Stimulated activated memory B cell treated with anti-CD40 and anti-IgM and Interleukin-4, amounts not matched to agents 10 μg/mL and 1 μg/mL and 100 μg/mL, for 72 hours (primary cell): ENCODE data around the gene PSORS1C1.
"Not testable (repeated sequence)": the region's sequence is repeated elsewhere in the genome, so short reads cannot be mapped to it uniquely, and the experiment has no call there.

ENCODE experiments used
- ATAC-seq: fragments of 150-1000 bp; cut with Tn5 transposase; 2 replicates; pipeline ENCODE4 v1.10.0; 2021
- H3K27ac Mint-ChIP-seq: one replicate; pipeline ENCODE4 v1.8.0; 2022; ENCODE audit warnings: mild to moderate bottlenecking, mixed read lengths
- H3K27me3 Mint-ChIP-seq: one replicate; pipeline ENCODE4 v1.8.0; 2022; ENCODE audit warnings: mixed read lengths
- H3K36me3 Mint-ChIP-seq: one replicate; pipeline ENCODE4 v1.8.0; 2022; ENCODE audit warnings: mixed read lengths
- H3K4me1 Mint-ChIP-seq: one replicate; pipeline ENCODE4 v1.8.0; 2022; ENCODE audit warnings: mixed read lengths
- H3K4me3 Mint-ChIP-seq: one replicate; pipeline ENCODE4 v1.8.0; 2022; ENCODE audit warnings: mild to moderate bottlenecking, moderate library complexity, mixed read lengths
- H3K9me3 Mint-ChIP-seq: one replicate; pipeline ENCODE4 v1.8.0; 2022; ENCODE audit warnings: mixed read lengths

Gene PSORS1C1, protein sequence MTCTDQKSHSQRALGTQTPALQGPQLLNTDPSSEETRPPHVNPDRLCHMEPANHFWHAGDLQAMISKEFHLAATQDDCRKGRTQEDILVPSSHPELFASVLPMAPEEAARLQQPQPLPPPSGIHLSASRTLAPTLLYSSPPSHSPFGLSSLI

DNA sequence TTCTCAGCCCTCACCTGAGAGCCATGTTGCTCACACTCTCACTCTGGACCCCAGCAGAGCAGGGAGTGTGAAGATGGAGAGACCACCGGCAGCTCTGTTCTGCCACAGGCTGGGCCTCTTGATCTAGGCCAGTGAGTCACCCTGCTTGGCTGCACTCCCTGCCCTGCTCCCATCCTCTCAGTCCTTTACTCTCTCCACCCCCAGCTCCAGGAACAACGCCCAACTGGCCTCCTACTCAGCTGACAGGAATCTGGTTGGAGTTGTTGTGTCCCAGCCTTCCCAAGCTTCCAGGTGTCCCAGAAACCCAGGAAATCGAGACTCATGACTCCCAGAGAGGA lies at the start of gene PSORS1C1:
Gene PSORS1C1 (plus strand): TSS at position 260 of the 338 bp plus-strand sequence. CDS start 14,833 bp downstream, outside the sequence.
- Mint-ChIP-seq H3K4me1 (peaks cover 17% of the 10 kb centered on the region), H3K27me3 (peaks cover 85% of the 10 kb centered on the region)

DNA sequence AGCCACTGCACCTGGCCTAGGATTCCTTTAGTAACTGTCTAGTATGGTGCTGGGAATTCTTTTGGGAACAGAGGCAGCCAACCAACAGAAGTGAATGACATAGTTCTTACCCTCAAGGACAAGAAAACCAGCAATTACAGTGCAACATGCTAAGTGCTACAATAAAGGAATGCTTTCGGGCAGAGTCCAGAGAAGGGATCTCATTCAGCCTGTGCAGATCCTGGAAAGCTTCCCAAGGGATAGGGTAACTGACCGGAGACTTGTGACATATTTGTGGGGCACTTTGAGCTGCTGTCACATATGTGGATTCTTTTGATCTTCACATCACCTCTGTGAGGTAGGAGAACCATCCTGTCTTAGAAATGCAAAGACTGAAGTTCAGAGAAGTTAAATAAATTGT lies 49.0 kb upstream of the PSORS1C1 start:
- H3K27me3 Mint-ChIP-seq = peaks cover 11% of the 10 kb centered on the region
- no peak overlapping the region for H3K27ac Mint-ChIP-seq
- no peak for ATAC-seq
- H3K36me3 Mint-ChIP-seq = no peaks in the 10 kb centered on the region
- peaks cover 7% of the 10 kb centered on the region for H3K4me1 Mint-ChIP-seq
- no peaks in the 10 kb centered on the region for H3K9me3 Mint-ChIP-seq
- H3K4me3 Mint-ChIP-seq = no peak overlapping the region

More for the DNA sequence above, at the start of gene PSORS1C1:
- ATAC-seq = no peak
- Mint-ChIP-seq H3K27ac (peak within 1 kb of the TSS; percentile 11), H3K9me3 (no peaks in the 10 kb centered on the region), H3K4me3 (no peak within 1 kb of the TSS), H3K36me3 (no peaks in the 10 kb centered on the region)

DNA sequence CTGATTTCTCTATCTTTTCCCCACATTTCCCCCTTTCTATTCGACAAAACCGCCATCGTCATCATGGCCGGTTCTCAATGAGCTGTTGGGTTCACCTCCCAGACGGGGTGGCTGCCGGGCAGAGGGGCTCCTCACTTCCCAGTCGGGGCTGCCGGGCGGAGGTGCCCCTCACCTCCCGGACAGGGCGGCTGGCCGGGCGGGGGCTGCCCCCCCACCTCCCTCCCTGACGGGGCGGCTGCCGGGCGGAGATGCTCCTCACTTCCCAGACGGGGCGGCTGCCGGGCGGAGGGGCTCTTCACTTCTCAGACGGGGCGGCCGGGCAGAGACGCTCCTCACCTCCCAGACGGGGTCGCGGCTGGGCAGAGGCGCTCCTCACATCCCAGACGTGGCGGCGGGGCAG lies 47.6 kb upstream of the PSORS1C1 start:
- H3K4me3 Mint-ChIP-seq, H3K4me1 Mint-ChIP-seq, H3K27ac Mint-ChIP-seq, H3K9me3 Mint-ChIP-seq, ATAC-seq, H3K27me3 Mint-ChIP-seq, H3K36me3 Mint-ChIP-seq: not testable (repeated sequence)

DNA sequence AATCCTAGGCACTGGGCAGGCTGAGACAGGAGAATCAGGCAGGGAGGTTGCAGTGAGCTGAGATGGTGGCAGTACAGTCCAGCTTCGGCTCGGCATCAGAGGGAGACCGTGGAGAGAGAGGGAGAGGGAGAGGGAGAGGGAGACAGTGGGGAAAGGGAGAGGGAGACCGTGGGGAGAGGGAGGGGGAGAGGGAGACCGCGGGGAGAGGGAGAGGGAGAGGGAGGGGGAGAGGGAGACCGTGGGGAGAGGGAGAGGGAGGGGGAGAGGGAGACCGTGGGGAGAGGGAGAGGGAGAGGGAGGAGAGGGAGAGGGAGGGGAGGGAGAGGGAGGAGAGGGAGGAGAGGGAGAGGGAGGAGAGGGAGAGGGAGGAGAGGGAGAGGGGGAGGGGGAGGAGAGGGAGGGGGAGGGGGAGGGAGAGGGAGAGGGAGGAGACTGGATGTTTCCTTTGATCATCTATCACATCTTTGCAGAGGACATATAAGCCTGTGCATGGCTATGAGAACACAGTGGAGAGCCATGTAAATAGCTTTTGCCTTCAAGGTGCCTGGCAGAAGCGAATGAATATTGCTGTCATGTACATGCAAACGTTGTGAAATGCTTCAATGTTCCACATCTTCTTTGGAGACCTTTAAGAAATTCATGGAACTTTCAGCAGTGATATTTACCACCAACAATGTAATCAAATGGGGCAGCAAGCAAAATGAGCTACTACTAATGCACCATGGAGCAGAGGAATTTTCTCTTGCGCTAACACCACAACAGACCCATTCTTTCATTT lies 46.5 kb upstream of the PSORS1C1 start:
- H3K4me1 Mint-ChIP-seq, ATAC-seq, H3K4me3 Mint-ChIP-seq, H3K9me3 Mint-ChIP-seq, H3K36me3 Mint-ChIP-seq, H3K27ac Mint-ChIP-seq, H3K27me3 Mint-ChIP-seq: not testable (repeated sequence)

DNA sequence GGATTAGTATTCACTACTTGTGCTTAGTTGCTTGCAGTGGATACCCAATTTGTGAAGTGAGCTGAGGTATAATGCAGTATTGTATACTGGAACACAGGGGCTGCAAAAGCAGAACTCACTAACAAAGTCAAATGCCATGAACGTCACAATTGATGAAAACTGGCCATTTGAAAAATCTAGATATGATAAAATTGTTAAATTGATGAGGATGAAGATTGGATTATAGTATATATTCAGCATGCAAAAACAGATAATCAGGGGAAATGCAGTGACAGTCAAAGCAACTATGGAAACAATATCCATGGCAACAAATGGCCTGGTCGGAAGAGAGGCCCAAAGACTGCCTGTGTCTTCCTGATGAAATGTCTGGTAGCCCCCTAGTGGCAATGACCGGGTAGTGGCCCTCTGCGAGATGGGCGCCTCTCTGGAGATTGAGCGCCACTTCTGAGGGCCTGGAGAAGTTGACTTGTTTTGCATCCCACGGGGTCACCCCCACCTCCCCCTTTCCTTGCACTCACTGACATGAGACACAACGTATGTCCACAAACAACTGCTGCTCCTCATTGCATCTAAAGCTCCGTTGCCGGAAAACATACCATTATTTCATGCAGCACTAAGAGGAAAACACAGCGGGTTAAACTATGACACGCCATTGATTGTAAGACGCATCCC lies 45.8 kb upstream of the PSORS1C1 start:
- H3K27me3 Mint-ChIP-seq = no peaks in the 10 kb centered on the region
- no peak overlapping the region for H3K4me3 Mint-ChIP-seq
- H3K4me1 Mint-ChIP-seq = peaks cover 7% of the 10 kb centered on the region
- H3K9me3 Mint-ChIP-seq = no peaks in the 10 kb centered on the region
- no peaks in the 10 kb centered on the region for H3K36me3 Mint-ChIP-seq
- no peak overlapping the region for H3K27ac Mint-ChIP-seq
- ATAC-seq = peak; percentile 89

DNA sequence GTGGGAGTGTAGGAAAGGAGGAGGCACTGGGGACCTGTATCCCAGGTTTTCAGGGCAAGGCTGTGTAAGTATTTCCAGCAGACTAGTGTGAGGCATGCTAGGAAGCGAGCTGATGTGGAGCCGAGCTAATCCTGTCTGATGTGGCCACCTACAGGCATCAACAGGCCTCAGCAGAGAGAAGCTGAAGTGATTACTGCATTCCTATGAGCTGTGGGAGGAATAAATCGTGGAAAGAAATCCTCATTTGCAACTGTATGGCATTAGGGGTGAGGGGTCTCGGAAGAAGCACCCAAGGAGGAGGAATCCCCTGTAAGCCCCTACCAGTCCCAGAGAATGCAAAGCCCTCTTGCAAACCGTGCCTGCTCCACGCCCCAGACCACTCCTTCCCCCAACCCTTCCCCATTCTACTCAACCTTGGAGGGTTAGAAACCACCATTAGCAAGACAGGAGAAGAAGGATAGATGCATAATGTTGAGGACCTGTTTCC lies 43.8 kb upstream of the PSORS1C1 start:
- no peak overlapping the region for H3K4me3 Mint-ChIP-seq
- no peak for ATAC-seq
- no peaks in the 10 kb centered on the region for H3K9me3 Mint-ChIP-seq
- H3K27ac Mint-ChIP-seq = no peak overlapping the region
- H3K27me3 Mint-ChIP-seq = no peaks in the 10 kb centered on the region
- H3K4me1 Mint-ChIP-seq = peaks cover 7% of the 10 kb centered on the region
- no peaks in the 10 kb centered on the region for H3K36me3 Mint-ChIP-seq

DNA sequence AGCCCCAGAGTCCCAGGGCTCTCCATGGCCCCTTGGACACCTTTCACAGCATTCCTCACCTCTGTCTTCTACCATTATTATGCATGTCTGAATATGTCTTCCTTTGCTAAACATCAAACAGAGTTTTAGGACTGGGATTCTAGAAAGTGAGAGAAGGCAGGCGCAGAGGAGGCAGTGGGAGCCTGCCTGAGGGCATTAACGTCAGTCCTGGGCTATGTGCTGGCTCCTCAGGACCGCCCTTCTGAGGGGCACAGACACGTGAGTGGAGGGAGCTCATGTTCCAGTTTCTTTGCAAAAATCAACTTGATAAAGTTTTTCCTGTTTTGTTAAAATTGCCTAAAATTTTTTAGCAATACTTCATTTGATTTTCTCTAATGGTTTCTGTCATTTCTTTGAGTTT lies 40.2 kb upstream of the PSORS1C1 start:
- Mint-ChIP-seq H3K9me3 (no peaks in the 10 kb centered on the region), H3K4me1 (peaks cover 1% of the 10 kb centered on the region), H3K36me3 (no peaks in the 10 kb centered on the region), H3K27ac (no peak overlapping the region), H3K27me3 (no peaks in the 10 kb centered on the region), H3K4me3 (no peak overlapping the region)
- ATAC-seq = no peak

DNA sequence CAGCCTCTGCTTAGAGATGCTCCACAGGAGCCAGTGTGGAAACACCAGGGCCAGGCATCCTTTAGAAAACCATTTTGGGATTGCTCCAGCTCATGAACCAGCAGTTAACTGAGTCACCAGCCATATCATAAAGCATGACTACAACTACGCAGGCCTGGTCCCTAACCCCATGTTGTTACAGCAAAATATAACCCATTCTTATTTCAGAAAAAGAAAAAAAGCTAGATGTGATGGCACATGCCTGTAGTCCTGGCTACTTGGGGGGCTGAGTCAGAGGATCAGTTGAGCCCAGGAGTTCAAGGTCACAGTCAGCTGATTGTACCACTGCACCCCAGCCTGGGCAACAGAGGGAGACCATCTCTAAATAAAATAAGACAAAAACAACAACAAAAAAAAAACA lies 39.1 kb upstream of the PSORS1C1 start:
- Mint-ChIP-seq H3K36me3 (no peaks in the 10 kb centered on the region), H3K9me3 (no peaks in the 10 kb centered on the region), H3K27ac (no peak overlapping the region), H3K4me1 (peaks cover 9% of the 10 kb centered on the region), H3K4me3 (no peak overlapping the region), H3K27me3 (peaks cover 8% of the 10 kb centered on the region)
- ATAC-seq = no peak

DNA sequence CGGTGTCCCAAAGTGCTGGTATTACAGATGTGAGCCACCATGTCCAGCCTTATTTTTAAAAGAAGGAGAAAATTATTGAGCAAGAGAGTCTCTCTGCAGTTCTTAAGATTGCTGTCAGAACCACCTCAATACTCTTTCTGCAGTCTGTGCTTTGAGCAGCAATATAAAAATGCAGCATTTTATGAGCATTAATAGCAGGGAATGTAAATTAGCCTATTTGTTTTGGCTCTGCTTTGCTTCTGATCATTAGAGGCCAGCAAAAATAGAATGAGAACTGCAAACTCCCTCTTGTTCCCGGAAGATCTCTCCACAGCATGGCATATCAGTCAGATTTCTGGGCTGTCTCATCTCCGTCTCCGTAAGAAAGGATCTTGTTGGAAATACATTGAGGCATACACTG lies 38.0 kb upstream of the PSORS1C1 start:
- H3K36me3 Mint-ChIP-seq = no peaks in the 10 kb centered on the region
- no peak for ATAC-seq
- H3K4me1 Mint-ChIP-seq = peaks cover 9% of the 10 kb centered on the region

DNA sequence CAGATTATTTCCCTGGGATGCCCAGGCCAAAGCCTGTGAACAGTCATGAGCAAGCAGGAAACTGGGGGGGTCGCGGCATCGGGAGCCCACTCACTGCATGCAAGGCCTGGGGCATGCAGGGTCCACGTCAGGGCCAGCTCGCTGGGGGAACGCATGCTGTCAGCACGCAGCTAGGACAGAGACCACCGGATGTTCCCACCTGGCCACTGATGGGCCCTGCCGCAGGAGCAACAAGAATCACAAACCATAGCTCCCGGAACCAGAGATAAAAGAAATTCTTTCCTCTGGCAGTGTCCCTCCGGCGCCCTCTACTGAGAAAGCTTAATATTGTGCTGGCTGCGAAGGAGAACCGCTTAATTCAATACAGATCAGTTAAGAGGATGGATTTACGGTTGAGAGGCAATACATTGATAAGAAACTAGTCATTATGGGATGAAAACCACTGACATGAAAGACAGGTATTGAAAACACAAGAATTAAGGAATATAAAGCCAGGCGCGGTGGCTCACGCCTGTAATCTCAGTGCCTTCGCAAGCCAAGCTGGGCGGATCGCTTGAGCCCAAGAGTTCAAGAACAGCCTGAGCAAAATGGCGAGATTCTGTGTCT lies 34.8 kb upstream of the PSORS1C1 start:
- no peaks in the 10 kb centered on the region for H3K9me3 Mint-ChIP-seq
- no peaks in the 10 kb centered on the region for H3K36me3 Mint-ChIP-seq
- H3K4me3 Mint-ChIP-seq = peak overlapping the region; percentile 50
- H3K27me3 Mint-ChIP-seq = peaks cover 16% of the 10 kb centered on the region
- no peak overlapping the region for H3K27ac Mint-ChIP-seq
- ATAC-seq = peak; percentile 63
- peaks cover 16% of the 10 kb centered on the region for H3K4me1 Mint-ChIP-seq

More for the DNA sequence above, 38.0 kb upstream of the PSORS1C1 start:
- no peak overlapping the region for H3K27ac Mint-ChIP-seq
- H3K27me3 Mint-ChIP-seq = peaks cover 13% of the 10 kb centered on the region
- H3K4me3 Mint-ChIP-seq = no peak overlapping the region
- no peaks in the 10 kb centered on the region for H3K9me3 Mint-ChIP-seq

DNA sequence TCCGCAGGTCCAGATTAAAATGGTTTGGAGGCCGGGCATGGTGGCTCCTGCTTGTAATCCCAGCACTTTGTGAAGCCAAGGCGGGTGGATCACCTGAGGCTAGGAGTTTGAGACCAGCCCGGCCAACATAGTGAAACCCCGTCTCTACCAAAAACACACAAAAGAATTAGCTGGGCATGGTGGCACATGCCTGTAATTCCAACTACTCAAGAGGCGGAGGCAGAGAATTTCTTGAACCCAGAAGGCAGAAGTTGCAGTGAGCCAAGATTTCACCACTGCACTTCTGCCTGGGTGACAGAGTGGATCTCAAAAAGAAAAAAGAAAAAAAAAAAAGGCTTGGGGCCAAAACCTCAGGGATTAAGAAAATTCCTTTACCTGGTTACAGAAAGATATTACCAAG lies 32.7 kb upstream of the PSORS1C1 start:
- Mint-ChIP-seq H3K4me3 (no peak overlapping the region), H3K27me3 (peaks cover 31% of the 10 kb centered on the region), H3K27ac (no peak overlapping the region), H3K4me1 (peaks cover 16% of the 10 kb centered on the region), H3K36me3 (no peaks in the 10 kb centered on the region), H3K9me3 (no peaks in the 10 kb centered on the region)
- ATAC-seq = no peak

DNA sequence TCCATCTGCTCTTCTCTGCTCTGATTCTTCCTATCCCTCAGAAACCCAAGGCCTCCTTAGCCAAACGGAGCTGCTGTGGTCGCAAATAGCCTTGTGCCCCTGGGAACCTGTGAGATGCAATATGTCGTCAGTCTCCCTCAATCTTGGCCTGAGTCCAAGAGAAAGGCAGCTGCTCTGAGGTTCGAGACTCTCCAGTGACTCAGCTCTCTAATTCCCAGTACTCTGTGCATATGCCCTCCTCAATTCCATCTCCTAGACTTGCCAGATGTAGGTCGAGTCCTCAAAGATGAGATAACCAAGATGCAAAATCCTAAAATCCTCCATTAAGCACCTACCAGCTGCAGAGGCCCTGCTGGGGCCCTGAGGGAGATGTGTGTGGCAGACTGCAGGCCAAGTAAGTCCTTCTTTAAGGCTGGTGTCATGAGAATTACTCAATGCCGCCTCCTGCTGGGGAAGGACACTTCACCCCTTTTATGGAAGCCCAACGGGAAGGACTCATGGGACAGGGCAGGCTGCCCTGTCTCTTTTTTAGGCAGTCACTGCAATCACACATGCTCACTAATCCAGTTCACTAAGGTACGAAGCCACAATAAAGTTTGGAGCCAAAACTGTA lies 30.8 kb upstream of the PSORS1C1 start:
- Mint-ChIP-seq H3K4me1 (peaks cover 25% of the 10 kb centered on the region), H3K4me3 (no peak overlapping the region), H3K27ac (no peak overlapping the region), H3K9me3 (no peaks in the 10 kb centered on the region), H3K27me3 (peaks cover 49% of the 10 kb centered on the region), H3K36me3 (no peaks in the 10 kb centered on the region)
- peak; percentile 60 for ATAC-seq

DNA sequence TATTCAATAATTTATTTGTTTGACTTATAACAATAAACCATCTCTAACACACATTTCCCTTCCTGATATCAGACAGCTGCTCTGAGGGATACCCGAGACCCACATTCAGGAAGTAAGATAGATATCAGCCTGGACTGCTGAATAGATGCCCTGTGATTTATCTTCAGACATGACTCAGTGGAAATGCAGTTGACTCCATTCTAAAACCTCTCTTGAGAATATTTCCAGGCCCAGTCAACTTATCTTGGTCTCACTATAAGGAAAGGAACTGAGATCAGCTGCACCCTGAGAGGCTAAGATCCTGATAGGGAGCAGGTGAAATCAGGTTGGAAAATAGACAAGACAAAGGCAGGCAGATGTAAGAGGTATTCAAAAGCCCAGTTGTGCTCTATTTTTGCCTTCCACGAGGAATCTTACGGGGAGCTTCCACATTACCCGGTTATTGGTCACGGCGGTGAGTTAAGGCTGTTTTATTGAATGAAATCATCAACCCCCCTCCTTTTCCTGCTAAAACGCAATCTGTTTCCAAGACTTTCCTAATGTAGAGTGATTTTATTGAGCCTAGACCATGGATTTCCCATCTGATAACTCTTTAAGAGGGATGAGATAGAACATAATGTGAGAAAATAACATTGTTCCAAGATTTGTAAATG lies 27.7 kb upstream of the PSORS1C1 start:
- no peak overlapping the region for H3K27ac Mint-ChIP-seq

DNA sequence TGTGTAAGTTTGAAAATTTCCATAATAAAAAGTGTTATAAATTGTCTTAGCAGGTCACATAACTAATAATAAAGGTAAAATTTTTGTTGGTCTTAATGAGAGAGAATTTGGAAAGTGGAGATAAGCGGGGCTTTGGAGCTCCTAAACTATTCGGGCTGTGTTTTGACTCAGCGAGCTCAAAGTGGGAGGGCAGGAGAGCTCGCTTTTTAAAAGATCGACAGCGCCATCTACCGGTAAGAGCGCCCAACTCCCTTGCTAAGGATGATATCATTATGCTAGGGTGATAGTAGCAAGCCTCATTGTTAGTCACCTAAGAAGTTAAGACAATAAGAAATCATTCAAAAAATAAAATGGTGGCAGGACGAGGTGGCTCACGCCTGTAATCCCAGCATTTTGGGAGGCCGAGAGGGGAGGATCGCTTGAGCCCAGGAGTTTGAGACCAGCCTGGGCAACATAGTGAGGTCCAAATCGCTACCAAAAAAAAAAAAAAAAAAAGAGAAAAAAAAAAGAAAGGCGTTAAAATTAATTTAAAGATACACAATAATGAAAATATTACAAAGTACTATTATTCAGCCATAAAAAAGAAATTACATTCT lies 27.0 kb upstream of the PSORS1C1 start:
- Mint-ChIP-seq H3K27ac (peak overlapping the region; percentile 5), H3K9me3 (no peaks in the 10 kb centered on the region), H3K36me3 (no peaks in the 10 kb centered on the region), H3K4me3 (no peak overlapping the region), H3K4me1 (peaks cover 16% of the 10 kb centered on the region), H3K27me3 (peaks cover 36% of the 10 kb centered on the region)
- ATAC-seq = peak; percentile 92

More for the DNA sequence above, 27.7 kb upstream of the PSORS1C1 start:
- H3K36me3 Mint-ChIP-seq = no peaks in the 10 kb centered on the region
- peaks cover 36% of the 10 kb centered on the region for H3K27me3 Mint-ChIP-seq
- H3K9me3 Mint-ChIP-seq = no peaks in the 10 kb centered on the region
- no peak for ATAC-seq
- H3K4me1 Mint-ChIP-seq = peaks cover 16% of the 10 kb centered on the region
- no peak overlapping the region for H3K4me3 Mint-ChIP-seq
